Colonic mucosa (tissue), 4 donors: Measurements from ENCODE around the gene FAM177A1. TPM values are rescaled to one million over a fixed set of nuclear protein-coding genes. Genes with fewer than 3 reads are reported as not detected.

Source experiments
- DNase-seq: peaks from one replicate; pipeline ENCODE4 v3.0.0-alpha.2; 2020
- H3K27ac ChIP-seq: fragments of 200-600 bp; one replicate; pipeline ENCODE4 v1.8.0; 2021
- H3K27me3 ChIP-seq: fragments of 200-600 bp; one replicate; pipeline ENCODE4 v1.8.0; 2021
- H3K36me3 ChIP-seq: fragments of 200-600 bp; one replicate; pipeline ENCODE4 v1.8.0; 2021
- H3K4me1 ChIP-seq: fragments of 200-600 bp; one replicate; pipeline ENCODE4 v1.8.0; 2021; ENCODE audit warnings: mild to moderate bottlenecking
- H3K4me3 ChIP-seq: fragments of 200-600 bp; one replicate; pipeline ENCODE4 v1.8.0; 2021
- H3K9ac ChIP-seq, 2 donors: one replicate each; pipeline ENCODE4 v1.7.0; 2013; ENCODE audit warnings: control low read depth in 2 of 2, low read depth in 2 of 2, low read length in 2 of 2
- H3K9me3 ChIP-seq: fragments of 200-600 bp; one replicate; pipeline ENCODE4 v1.8.0; 2021
- intact Hi-C: fragments of 100-400 bp; cut with DNase I; formaldehyde crosslinking; loops from one replicate; pipeline ENCODE4 v1.14.1; 2022
- total RNA-seq, 2 donors: library from RNA; stranded (reverse); fragmentation: NEBNext Ultra II Directional in 1 of 2; extraction: Animal tissue kit (Norgen Biotek cat#: 25700) in 1 of 2; gene quantifications; one replicate each; pipeline ENCODE4 v1.2.1, GENCODE V29; 2021
- TF ChIP-seq, protein P1 (sequence below): fragments of 200-600 bp; IDR thresholded peaks from one replicate; pipeline ENCODE4 v1.8.0; 2022; ENCODE audit warnings: antibody characterized with exemption, mild to moderate bottlenecking
- donor health status: healthy.
- donor health status: DM: no; HTN: no; CAD: no.
- donor health status: DM: no; HTN: no; CAD: no.

FAM177A1 gene, protein sequence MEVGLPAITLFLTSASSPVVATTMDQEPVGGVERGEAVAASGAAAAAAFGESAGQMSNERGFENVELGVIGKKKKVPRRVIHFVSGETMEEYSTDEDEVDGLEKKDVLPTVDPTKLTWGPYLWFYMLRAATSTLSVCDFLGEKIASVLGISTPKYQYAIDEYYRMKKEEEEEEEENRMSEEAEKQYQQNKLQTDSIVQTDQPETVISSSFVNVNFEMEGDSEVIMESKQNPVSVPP
- total RNA-seq, result 100 to 1,000 TPM; 114 to 153 TPM

DNA sequence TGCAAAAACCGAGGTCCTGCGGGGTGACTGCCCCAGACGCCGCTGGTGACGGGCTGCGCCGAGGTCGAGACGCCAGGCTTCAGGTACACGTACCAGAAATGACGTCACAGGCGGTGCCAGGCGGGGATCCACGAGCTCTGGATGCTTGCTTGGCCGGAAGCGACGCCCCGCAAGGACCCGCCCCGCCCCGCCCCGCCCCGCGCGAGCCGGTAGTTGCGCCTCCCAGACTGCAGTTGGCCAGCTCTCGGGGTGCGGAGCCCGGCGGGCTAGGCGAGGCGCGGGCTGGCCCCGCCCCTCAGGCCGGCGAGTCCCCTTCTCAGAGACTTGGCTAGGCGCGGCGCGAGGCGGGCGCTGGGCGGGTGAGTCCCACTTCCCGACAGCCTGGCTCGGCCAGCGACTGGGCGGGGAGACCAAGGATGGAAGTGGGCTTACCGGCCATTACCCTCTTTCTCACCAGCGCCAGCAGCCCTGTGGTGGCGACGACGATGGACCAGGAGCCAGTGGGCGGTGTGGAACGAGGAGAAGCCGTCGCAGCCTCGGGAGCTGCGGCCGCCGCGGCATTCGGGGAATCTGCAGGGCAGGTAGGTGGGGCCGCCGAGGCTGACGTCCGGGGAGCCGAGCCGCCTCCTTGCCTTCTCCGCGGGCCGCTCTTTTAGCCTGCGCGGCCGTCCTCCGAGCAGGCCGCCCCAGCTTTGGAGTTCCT is at the start of gene FAM177A1:
TSS of gene FAM177A1 (plus strand) at position 225 of the 703 bp plus-strand sequence. CDS start at position 417, 192 bp downstream.
- Histone ChIP-seq H3K36me3 (no peaks in the 10 kb centered on the region), H3K9me3 (no peaks in the 10 kb centered on the region), H3K4me3 (peak within 1 kb of the TSS; percentile 75), H3K27me3 (no peaks in the 10 kb centered on the region), H3K9ac (peak within 1 kb of the TSS; percentile 84 to 92), H3K27ac (peak within 1 kb of the TSS; percentile 99), H3K4me1 (peaks cover 17% of the 10 kb centered on the region)
- TF ChIP-seq, protein P1, sequence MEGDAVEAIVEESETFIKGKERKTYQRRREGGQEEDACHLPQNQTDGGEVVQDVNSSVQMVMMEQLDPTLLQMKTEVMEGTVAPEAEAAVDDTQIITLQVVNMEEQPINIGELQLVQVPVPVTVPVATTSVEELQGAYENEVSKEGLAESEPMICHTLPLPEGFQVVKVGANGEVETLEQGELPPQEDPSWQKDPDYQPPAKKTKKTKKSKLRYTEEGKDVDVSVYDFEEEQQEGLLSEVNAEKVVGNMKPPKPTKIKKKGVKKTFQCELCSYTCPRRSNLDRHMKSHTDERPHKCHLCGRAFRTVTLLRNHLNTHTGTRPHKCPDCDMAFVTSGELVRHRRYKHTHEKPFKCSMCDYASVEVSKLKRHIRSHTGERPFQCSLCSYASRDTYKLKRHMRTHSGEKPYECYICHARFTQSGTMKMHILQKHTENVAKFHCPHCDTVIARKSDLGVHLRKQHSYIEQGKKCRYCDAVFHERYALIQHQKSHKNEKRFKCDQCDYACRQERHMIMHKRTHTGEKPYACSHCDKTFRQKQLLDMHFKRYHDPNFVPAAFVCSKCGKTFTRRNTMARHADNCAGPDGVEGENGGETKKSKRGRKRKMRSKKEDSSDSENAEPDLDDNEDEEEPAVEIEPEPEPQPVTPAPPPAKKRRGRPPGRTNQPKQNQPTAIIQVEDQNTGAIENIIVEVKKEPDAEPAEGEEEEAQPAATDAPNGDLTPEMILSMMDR, result no peak
- intact Hi-C loops, result loop anchor here (10.0 kb wide), 2 partner anchors 61 to 359 kb away; partner anchors contain the start of genes NFKBIA and SRP54
- peak; percentile 99 for DNase-seq

DNA sequence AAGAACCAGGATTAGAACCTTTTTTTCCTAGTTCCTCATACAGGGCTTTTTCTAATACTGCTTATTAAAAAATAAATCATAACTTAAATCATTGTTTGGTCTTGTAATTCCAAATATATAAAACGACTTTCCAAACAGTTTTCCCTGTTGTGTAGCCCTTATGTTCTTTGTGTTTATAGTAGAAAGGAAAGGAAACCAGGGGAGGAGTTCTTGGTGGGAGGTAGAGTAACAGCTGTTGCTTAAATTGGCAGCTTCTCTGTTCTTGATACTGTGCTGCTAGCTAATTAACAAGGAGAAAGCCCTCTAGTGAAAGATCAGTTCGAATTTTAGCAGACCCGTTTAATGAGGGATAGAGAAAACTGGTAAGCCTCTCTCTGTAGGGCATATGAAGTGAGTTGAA is 48.3 kb upstream of the FAM177A1 start:
- intact Hi-C loops, result no loop called here
- H3K4me1 ChIP-seq, result no peaks in the 10 kb centered on the region
- H3K9me3 ChIP-seq, result no peaks in the 10 kb centered on the region
- peaks cover 10% of the 10 kb centered on the region for H3K36me3 ChIP-seq
- TF ChIP-seq, protein P1, result no peak
- H3K27ac ChIP-seq, result no peak overlapping the region
- no peaks in the 10 kb centered on the region for H3K27me3 ChIP-seq
- no peak overlapping the region for H3K4me3 ChIP-seq
- DNase-seq, result no peak
- H3K9ac ChIP-seq, result no peak overlapping the region

DNA sequence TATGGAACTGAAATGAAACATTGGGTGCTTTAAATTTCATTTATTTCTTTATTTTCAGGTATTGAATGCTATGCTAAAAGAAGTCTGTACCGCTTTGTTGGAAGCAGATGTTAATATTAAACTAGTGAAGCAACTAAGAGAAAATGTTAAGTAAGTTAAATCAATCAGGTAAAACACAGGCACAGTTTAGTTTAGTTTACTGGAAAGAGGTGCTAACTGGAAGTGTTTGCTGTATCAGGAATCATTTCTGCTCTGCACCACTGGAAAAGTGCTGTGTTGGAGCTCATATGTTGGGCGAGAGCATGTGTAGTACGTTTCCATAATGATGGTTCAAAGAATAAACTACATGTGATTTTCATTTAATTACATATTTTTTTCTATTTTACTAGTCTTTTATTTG is 46.6 kb upstream of the FAM177A1 start:
- H3K27ac ChIP-seq, result no peak overlapping the region
- intact Hi-C loops, result no loop called here
- H3K4me3 ChIP-seq, result no peak overlapping the region

DNA sequence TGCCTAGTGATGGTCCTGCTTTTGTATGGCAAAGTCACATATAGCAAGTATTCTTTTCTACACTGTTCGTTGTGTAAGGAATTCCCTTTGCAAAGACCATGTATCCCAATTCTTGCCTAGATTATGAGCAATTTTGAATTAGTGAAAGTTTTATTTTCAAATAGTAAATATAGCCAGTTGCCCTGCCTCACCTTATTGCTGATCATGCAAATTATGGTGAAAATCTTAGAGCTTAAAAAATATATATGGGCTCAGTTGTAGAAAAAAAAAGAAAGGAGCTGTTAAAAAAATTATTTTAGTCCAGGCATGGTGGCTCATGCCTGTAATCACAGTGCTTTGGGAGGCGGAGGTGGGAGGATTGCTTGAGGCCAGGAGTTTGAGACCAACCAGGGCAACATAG is 44.5 kb upstream of the FAM177A1 start:
- no peaks in the 10 kb centered on the region for H3K27me3 ChIP-seq
- DNase-seq, result no peak
- no peaks in the 10 kb centered on the region for H3K9me3 ChIP-seq
- intact Hi-C loops, result no loop called here
- peaks cover 10% of the 10 kb centered on the region for H3K36me3 ChIP-seq
- H3K4me1 ChIP-seq, result no peaks in the 10 kb centered on the region
- no peak overlapping the region for H3K27ac ChIP-seq
- no peak overlapping the region for H3K9ac ChIP-seq
- no peak overlapping the region for H3K4me3 ChIP-seq
- TF ChIP-seq, protein P1, result no peak

More for the DNA sequence above, 46.6 kb upstream of the FAM177A1 start:
- Histone ChIP-seq H3K9me3 (no peaks in the 10 kb centered on the region), H3K27me3 (no peaks in the 10 kb centered on the region), H3K9ac (no peak overlapping the region), H3K4me1 (no peaks in the 10 kb centered on the region), H3K36me3 (peaks cover 10% of the 10 kb centered on the region)
- TF ChIP-seq, protein P1, result no peak
- DNase-seq, result no peak

DNA sequence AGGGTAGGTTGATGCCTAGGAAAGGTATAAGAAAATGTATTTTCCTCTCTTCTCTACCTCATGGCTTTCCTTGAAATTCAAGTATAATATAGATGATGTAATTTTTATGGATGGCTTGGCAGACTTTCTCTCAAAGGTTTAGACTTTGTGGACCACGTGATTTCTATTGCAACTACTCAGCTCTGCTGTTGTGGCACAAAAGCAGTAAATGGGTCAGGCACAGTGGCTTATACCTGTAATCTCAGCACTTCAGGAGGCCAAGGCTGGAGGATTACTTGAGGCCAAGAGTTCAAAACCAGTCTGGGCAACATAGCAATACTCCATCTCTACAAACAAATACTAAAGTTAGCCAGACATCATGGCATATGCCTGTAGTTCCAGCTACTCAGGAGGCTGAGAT is 41.2 kb upstream of the FAM177A1 start:
- intact Hi-C loops, result no loop called here
- no peak overlapping the region for H3K4me3 ChIP-seq
- H3K9me3 ChIP-seq, result no peaks in the 10 kb centered on the region
- H3K36me3 ChIP-seq, result peaks cover 3% of the 10 kb centered on the region
- DNase-seq, result no peak
- no peaks in the 10 kb centered on the region for H3K27me3 ChIP-seq
- TF ChIP-seq, protein P1, result no peak
- no peak overlapping the region for H3K9ac ChIP-seq
- H3K27ac ChIP-seq, result no peak overlapping the region
- H3K4me1 ChIP-seq, result no peaks in the 10 kb centered on the region
